ENCODE data around the gene LTB. TPM values are rescaled to one million over a fixed set of nuclear protein-coding genes. Genes with fewer than 3 reads are reported as not detected.

LTB gene
- total RNA-seq, 1 experiment from 2014 or later: not detected

GRCh38 chr6:31586599-31587281, 4.5 kb upstream of the LTB start:
- H3K4me3 Mint-ChIP-seq: no peak overlapping the region
- no peak overlapping the region for H3T11ph ChIP-seq (ENCODE audit: low read length)
- no peak overlapping the region for H3K23ac ChIP-seq (ENCODE audit: insufficient read length, low read depth, low read length)
- H2BK120ac ChIP-seq (ENCODE audit: low read depth, low read length, poor library complexity, severe bottlenecking): no peak overlapping the region
- no peak overlapping the region for H3K27ac ChIP-seq (ENCODE audit: insufficient read length, low read depth, low read length)
- H3K4me2 ChIP-seq (ENCODE audit: insufficient read depth, insufficient read length, low read length): no peak overlapping the region
- no peak overlapping the region; a peak in 1 of 7 replicates for H3K27ac Mint-ChIP-seq
- H3K14ac ChIP-seq (ENCODE audit: insufficient read depth, low read length): no peak overlapping the region
- H3K79me1 ChIP-seq (ENCODE audit: insufficient read depth, low read depth, low read length, poor library complexity, severe bottlenecking): no peaks in the 10 kb centered on the region
- no peak overlapping the region for H2BK12ac ChIP-seq (ENCODE audit: insufficient read length, low read depth, low read length)
- H3K27me3 Mint-ChIP-seq (ENCODE audit: low read depth): peaks cover 15% of the 10 kb centered on the region
- no peak overlapping the region for H3K4ac ChIP-seq (ENCODE audit: low read depth, low read length)
- H3K56ac ChIP-seq (ENCODE audit: insufficient read length, low read depth, low read length): no peak overlapping the region
- no peak overlapping the region for H2AK5ac ChIP-seq (ENCODE audit: insufficient read length, low read length)
- TF ChIP-seq, protein P1, sequence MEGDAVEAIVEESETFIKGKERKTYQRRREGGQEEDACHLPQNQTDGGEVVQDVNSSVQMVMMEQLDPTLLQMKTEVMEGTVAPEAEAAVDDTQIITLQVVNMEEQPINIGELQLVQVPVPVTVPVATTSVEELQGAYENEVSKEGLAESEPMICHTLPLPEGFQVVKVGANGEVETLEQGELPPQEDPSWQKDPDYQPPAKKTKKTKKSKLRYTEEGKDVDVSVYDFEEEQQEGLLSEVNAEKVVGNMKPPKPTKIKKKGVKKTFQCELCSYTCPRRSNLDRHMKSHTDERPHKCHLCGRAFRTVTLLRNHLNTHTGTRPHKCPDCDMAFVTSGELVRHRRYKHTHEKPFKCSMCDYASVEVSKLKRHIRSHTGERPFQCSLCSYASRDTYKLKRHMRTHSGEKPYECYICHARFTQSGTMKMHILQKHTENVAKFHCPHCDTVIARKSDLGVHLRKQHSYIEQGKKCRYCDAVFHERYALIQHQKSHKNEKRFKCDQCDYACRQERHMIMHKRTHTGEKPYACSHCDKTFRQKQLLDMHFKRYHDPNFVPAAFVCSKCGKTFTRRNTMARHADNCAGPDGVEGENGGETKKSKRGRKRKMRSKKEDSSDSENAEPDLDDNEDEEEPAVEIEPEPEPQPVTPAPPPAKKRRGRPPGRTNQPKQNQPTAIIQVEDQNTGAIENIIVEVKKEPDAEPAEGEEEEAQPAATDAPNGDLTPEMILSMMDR (conservative IDR thresholded peaks at IDR 0.05): no peak
- H4K20me1 ChIP-seq (ENCODE audit: control insufficient read depth, insufficient read depth, insufficient read length): no peaks in the 10 kb centered on the region
- H3K79me2 ChIP-seq (ENCODE audit: insufficient read depth, low read length): no peaks in the 10 kb centered on the region
- H3K18ac ChIP-seq (ENCODE audit: insufficient read length, low read depth, low read length): no peak overlapping the region
- peaks cover 2% of the 10 kb centered on the region for H3K23me2 ChIP-seq (ENCODE audit: insufficient read length, low read depth, low read length, poor library complexity, severe bottlenecking)
- H3K9me3 ChIP-seq (ENCODE audit: control insufficient read depth, low read depth, low read length): no peaks in the 10 kb centered on the region
- peaks cover 14 to 25% of the 10 kb centered on the region in 2 experiments for H3K4me1 Mint-ChIP-seq
- no peak overlapping the region for H2AFZ ChIP-seq (ENCODE audit: low read length)
- peaks cover 2% of the 10 kb centered on the region; the same call in 1 of the 2 replicates for H3K4me1 ChIP-seq (ENCODE audit: insufficient read depth, low read length)
- H2BK20ac ChIP-seq (ENCODE audit: low read depth, low read length, poor library complexity, severe bottlenecking): no peak overlapping the region
- DNase-seq: no peak
- H4K91ac ChIP-seq (ENCODE audit: insufficient read length, low read depth, low read length): no peak overlapping the region
- H3K27me3 ChIP-seq (ENCODE audit: insufficient read depth, low read length): no peaks in the 10 kb centered on the region
- no peak overlapping the region for H2BK15ac ChIP-seq (ENCODE audit: low read depth, low read length)
- H3K9ac ChIP-seq (ENCODE audit: extremely low read depth, insufficient read length, low read length): no peak overlapping the region
- no peaks in the 10 kb centered on the region for H3K9me3 Mint-ChIP-seq
- no peaks in the 10 kb centered on the region for H3K36me3 Mint-ChIP-seq (ENCODE audit: insufficient read depth in 1 of 3, low read depth in 3 of 3)
- H4K8ac ChIP-seq (replicated peaks; ENCODE audit: insufficient read length, low read depth, low read length): no peak overlapping the region
- no peak overlapping the region for H4K5ac ChIP-seq (ENCODE audit: insufficient read length, low read depth, low read length)
- WGBS (ENCODE audit: extremely low coverage, insufficient read length, low lambda C conversion rate): no CpG with 5 or more reads among the region's 9 CpGs
- H2BK5ac ChIP-seq (ENCODE audit: insufficient read length, low read length): no peak overlapping the region
